Activated CD4-positive, CD25-positive, alpha-beta regulatory T cell treated with anti-CD3 and anti-CD28 coated beads, Interleukin-2, amount 50 U/mL, for 24 hours (primary cell): ENCODE results near the gene BORCS5.
A peak's percentile ranks its signal among the peaks of the same experiment; 100 is the strongest.
"Not testable (repeated sequence)": the region's sequence is repeated elsewhere in the genome, so short reads cannot be mapped to it uniquely, and the experiment has no call there.

ENCODE experiments used
- ATAC-seq, 2 donors: fragments of 150-1000 bp; cut with Tn5 transposase; one replicate each; pipeline ENCODE4 v1.10.0; 2021; ENCODE audit warnings: mild to moderate bottlenecking in 1 of 2, moderate library complexity in 1 of 2

Gene BORCS5

DNA sequence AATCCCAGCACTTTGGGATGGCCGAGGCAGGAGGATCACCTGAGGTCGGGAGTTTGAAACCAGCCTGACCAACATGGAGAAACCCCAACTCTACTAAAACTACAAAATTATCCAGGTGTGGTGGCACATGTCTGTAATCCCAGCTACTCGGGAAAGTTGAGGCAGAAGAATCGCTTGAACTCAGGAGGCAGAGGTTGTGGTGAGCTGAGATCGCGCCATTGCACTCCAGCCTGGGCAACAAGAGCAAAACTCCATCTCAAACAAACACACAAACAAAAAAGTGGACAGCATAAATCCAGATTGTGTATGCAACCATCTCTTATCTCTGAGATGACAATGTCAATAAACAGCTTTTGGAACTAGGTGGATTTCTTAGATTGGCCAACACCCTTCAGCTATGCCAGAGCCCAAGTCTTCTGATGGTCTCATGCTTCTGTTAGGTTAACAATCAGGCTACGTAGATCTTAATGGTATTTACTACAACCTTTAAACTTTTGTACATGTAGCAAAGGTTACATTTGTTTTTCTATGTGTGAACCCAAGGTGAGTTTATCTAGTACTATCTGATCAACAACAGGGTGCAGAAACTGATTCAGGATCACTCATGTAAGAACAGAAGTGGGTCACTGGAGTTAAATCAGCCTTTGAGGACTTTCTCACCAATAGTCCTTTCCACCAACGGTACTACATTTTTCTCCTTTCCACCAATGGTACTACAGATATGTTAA, 132.1 kb downstream of the BORCS5 start:
- peak; percentile 75 to 77 for ATAC-seq

DNA sequence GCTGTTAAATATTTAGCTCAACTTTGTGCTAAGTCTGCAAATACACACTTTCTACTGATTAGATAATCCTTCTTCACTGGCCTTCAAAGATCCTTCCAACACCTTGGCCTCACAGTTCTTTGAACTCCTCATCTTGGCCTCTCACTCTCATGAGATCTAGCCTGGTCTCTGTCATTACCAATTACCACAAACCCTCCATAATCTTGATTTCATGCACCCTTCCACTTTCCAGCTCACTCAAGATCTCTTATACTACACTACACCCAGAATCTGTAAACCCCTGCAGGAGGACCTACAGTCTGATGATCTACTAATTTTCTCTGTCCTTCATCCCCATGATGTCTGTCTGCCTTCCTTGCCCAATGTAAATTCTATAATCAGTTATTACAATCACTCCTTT, 134.7 kb downstream of the BORCS5 start:
- peak; percentile 51 to 54 for ATAC-seq

DNA sequence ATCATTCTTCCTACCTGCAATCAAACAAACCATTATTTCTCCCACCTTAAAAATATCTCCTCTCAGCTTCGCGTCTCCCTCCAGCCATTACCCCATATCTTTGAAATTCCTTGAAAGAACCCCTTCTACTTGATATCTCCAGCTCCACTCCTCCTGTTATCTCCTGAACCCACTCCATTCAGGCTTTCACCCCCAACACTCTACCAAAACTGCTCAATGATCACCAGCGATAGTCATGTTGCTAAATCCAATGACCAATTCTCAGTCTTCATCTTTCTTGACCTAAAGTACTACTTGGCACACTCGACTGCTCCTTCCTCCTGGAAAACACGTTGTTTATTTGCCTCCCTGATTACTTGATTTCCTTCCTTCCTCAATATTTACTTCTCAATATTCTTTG, 135.7 kb downstream of the BORCS5 start:
- ATAC-seq, result no peak

DNA sequence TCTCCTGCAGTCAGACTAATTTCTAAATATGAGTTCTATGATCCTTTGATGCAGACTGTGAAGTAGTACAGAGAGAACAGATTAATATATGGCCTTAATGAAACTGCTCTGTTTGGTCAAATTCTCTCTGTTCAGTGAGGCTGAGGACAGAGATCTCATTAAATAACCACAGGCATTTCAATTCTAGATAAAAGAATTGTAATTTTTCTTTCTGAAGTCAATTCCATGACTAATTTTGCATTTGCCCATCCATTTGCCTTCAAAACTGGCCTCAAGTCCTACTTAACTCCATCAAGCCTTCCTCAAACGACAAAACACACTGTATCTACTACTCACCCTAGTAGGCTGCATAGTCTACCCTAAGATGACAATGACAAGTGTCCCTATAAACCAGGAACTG, 138.7 kb downstream of the BORCS5 start:
- no peak for ATAC-seq

DNA sequence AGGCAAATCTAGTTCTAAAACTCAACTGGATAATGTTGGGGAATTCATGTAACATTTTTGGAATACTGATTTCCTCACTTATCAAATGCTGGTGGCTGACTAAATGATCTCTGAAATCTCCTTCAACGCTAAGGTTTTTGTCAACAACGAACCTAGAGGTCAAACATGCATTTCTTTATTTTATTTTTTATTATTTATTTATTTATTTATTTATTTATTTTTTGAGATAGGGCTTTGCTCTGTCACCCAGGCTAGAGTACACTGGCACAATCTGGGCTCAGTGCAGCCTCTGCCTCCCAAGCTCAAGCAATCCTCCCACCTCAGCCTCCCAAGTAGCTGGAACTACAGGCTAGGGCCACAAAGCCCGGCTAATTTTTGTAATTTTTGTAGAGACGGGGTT, 141.3 kb downstream of the BORCS5 start:
- ATAC-seq, result no peak

DNA sequence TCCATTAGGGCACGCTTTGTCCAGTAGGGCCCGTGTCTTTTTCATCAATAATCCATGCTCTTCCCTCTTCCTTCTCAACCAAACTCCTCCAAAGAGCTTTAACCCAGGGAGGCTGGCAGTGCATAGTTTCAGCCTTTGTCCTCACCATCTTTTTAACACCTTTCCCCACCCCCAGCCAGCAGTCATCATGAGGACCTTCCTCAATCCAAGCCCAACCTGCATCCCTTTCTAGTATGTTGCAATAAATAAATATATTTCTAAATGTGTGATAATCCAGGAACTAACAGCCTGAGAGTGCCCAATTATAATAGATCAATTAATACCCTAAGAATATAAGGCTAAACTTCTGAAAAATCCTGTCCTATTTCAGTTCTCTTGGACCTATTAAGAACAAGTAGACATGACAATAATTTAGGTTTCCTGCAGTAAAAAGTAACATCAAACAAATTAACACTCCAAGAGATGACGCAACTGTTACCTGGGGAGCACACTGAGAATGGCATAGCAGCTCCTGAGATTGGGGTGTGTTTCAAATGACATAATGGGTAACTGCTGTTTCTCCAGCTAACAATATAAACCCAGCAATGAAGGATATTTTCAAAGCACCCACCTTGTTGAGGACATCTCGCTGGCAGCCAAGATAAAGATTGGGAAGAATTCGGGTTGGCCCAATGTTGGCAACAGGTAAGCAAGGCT, 143.2 kb downstream of the BORCS5 start:
- no peak for ATAC-seq

DNA sequence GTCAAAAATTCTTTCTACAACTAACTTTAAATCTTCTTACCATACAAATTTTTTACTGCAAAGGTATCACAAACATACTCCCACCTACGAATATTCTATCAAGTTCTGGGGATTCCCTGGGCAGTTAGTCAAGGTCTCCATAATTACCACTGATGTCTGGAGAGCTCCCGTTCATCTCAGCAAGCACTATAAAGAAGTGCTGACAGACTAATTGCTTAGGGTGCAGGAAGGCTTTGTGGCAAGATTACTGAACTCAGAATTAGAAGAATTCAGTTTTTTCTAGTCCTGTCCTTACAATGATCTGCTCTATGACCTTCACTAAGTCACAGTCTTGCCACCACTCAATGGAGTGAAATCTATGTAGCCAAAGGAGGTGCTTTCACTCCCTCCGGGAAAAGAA, 144.2 kb downstream of the BORCS5 start:
- ATAC-seq, result peak; percentile 18 to 22

DNA sequence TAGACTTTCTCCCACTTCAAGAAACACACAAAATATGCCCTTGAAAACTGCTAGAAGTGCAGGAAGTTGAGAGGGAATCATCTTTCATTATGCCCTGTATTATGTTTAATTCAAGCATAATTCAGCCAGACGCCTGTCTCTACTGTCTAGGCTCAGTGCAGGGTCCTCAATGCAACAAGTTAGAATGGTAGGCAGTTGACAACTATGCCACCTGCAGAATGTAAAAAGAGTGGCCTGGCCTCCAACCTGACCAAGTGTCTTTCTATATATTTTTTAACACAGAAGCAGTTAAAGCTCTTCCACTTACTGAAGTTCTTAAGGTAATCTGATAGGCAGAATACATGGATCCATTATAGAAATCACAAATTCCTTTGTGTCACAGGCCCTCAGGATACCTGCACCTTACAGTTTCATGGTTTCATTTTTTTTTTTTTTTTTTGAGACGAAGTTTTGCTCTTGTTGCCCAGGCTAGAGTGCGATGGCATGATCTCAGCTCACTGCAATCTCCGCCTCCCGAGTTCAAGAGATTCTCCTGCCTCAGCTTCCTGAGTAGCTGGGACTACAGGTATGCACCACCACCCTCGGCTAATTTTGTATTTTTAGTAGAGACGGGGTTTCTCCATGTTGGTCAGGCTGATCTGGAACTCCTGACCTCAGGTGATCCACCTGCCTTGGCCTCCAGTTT, 145.4 kb downstream of the BORCS5 start:
- ATAC-seq, result not testable (repeated sequence)

DNA sequence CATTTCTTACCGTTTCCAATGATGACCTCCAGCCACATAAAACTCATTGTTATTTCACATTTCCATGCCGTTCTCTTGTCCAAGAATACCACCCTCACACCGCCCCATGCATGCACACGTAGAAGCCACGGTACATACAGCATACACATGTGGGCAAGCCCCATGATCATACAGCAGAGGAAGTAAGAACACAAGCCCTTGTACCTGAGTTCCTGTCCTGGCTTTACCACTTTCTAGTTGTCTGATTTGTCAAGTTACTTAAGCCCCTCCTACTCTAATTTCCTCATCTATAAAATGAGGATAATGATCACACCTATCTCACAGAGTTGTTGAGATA, 145.9 kb downstream of the BORCS5 start:
- peak; percentile 14 to 22 for ATAC-seq

DNA sequence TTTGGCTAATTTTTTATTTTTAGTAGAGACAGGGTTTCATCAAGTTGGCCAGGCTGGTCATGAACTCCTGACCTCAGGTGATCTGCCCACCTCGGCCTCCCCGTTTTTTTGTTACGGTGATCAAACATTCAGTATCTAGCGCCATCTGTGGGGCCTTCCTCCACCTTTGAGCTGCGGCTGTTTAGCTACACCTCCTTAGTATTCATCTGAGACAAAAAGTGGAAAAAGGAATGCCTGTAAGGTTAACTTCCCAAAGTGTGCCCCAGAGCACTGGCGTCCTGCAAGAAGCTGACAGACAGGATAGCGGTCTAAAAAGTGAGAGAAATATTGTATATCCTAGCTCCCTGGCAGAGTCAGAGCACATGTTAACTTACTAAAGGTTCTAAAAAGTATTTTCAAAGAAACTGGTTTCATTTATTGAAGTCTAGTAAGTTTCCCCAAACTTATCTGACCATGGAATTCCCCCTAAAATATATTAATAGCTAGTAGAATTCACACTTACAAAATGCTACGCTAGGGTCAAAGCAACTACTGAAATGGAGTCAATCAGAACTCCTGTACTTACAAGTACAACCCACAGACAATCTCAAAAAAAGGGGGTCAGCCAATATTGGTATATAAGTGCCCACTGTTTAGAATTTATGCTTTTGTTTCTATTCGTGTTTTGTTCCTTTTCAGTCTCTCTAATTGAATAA, 146.7 kb downstream of the BORCS5 start:
- ATAC-seq, result peak; percentile 19 to 50

DNA sequence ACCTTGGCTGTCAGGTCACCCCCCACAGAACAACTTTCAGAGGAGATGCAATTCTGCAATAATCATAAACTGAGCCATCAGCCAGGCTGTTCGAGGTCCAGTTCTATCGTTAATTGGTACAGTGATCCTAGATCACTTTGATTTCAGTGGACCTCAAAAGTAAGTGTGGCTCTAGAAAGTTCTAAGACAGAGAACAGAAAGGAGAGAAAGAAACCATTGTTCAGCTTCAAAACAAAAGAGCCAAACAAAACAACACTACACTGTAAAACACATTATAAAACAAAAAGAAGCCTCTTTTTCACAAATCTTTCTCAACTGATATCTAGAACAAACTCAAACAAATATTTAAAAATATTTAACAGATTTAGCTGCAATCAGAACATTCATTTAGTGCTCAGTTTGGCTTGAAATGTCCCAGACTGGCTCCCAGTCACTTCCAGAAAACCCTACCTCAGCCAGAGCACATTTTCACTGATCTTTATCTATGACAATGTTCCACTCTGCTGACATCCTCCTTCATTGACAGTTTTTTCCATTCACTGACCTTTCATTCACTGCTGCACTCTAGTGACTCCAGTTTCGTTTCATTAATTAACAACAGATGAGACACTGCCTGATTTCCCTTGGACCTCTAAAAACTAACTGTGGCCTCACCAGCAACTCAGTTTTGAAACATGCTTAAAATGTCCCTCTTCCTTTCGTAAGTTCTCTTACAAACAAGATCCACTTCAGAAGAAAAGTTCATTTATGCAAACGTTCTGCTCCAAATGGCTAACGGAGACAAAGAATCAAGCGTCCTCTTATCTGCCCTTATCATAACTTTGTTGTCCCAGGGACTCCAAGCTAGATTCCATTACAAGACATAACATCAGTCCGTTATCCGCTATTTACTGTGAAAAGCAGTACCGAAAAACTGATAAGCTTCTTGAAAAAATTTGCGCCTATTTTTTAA, 148.9 kb downstream of the BORCS5 start:
- peak; percentile 74 to 77 for ATAC-seq

DNA sequence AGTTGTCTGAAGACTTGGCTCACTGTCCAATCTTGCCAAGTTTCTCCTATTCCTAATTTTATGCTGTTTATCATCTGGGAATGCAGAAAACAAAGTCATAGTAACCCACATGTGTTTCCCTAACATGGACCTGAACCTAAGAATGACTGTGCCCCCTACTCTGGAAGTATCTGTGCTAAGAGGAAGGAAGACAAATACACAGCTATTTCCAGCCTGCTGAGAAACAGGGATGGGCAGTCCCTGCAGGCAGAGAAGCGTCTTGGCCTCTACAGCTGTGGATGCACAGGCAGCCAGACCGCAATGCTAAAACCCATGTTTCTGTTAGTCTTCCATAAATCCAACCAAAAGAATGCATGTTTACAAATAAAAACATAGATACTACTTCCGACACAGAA, 149.6 kb downstream of the BORCS5 start:
- ATAC-seq, result no peak

DNA sequence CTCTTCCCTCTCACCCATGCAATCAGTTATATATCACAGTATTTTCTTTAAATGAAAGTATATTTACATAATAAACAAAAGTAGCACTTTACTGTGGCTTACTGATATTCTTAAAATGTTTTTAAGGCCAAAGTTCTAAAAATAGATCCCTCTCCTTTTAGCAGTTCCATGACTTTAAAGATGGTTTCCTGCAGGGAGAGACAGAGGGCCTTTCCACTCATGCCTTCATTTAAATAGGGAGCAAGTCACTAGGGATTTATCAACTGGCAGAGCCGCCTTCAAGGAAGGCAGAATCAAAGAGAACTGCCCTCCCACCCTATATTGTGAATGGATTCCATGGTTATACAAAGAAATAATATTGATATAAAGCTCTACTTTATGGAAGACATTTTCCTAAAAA, 150.2 kb downstream of the BORCS5 start:
- ATAC-seq, result no peak

DNA sequence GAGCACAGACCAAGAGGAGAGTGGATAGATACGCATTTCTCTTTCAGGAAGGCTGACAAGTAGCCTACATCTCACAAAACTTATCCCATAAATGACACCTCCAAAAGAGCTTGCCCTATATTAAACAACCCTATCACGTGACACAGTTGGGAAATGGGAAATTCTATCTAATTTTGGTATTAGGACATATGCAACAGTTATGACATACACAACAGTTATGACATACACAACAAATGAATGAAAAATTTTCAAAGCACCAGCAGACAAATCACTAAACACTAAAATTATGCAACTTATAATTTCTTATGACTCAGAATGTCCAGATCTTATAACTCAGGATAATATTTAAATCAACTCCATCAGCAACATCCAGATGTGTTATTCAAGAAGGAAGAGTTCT, 151.7 kb downstream of the BORCS5 start:
- no peak for ATAC-seq

DNA sequence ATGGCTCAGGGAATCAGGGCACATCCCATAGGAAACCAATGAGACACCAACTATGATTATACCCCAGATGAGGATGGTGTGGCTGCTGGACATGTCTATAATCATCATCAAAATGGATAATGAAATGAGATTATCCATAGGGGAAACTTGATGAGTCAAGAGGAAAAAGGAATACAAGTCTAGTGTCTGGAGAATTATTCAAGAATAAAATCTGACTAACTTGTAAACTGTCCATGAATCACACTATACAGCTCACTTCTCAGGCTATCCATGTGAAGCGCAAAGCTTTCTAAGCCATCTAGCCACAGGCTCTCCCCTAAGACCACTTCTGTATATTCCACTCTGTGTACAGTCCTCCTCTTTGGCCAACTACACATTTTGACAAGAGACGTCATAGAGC, 153.3 kb downstream of the BORCS5 start:
- no peak for ATAC-seq

DNA sequence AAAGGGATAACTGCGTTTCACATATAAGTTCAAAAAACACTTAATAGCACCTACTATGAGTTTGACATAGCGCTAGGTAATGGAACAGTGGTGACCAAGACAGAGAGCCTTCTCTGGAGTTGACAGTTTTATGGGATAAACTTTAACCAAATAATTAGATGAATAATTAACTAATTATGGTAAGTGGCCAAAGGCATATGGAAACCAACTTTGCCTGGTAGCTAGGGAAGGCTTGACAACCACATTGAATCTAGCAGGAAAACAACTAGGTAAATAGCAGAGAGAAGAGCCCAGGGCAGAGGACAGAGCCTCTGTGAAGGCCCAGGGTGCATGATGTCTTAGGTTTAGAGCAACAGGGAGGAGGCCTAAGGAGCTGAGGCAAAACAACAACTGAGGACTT, 153.7 kb downstream of the BORCS5 start:
- no peak for ATAC-seq

DNA sequence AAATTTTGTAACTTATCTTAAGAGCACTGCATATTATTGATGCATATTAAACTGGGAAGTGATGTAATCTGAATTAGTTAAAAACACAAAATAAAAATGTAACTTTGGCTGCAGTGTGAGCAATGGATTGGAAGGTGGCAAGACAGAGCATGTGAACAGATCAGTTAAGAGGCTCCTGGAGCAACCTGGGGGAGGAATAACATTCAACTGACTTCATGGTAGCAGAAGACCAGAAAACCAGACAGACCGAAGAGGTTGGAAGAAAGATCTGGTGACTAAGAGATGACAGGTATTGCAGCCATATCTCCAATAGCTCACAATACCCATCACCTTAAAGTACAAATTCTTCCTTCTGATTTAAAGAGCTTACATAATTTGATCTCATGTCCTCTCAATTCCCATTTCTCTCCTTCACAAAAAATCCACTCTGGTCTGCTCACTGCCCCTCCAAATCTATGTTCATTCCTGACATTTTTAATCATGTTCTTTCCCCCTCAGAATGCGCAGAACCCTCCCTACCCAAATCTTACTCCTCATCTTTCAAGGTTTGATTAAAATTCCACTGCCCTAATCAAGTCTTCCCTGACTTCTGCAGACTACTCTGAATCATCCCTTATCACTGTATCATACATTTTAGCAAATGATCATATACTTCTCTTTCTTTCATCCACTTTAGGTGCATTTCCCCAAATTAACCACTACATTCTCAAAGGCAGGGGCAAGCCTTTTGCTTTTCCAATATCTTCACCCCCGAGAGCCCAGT, 154.3 kb downstream of the BORCS5 start:
- peak in 1 of 2 donors; percentile 11 for ATAC-seq

DNA sequence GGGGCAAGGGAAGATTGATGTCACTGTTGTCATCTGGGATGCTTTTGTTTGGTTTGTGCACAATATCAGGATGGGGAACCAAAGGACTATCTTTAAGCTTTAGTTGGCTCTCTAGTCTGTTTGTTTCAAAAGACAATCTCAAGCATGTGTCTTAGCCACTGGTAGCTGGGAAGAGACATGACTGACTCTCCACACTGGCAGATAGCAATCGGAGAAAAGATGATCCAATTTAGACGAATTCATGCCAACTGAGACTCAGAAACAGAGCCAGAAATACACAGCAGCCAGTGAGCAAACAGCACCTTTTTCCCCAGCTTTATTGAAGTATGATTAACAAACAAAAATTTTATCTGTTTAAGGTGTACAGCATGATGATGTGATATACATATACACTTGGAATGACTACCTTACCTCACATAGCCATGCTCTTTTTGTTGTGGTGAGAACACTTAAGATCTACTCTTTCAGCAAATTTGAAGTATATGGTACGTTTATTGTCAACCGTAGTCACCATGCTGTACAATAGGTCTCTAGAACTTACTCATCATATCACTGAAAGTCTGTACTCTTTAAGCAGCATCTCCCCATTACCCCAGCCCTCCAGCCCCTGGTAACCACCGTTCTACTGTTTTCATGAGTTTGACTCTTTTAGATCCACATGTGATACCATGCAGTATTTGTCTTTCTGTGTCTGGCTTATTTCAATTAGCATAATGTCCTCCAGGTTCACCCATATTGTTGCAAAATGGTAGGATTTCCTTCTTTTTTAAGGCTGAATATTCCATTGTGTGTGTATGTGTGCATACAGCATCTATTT, 155.2 kb downstream of the BORCS5 start:
- peak; percentile 94 to 96 for ATAC-seq

DNA sequence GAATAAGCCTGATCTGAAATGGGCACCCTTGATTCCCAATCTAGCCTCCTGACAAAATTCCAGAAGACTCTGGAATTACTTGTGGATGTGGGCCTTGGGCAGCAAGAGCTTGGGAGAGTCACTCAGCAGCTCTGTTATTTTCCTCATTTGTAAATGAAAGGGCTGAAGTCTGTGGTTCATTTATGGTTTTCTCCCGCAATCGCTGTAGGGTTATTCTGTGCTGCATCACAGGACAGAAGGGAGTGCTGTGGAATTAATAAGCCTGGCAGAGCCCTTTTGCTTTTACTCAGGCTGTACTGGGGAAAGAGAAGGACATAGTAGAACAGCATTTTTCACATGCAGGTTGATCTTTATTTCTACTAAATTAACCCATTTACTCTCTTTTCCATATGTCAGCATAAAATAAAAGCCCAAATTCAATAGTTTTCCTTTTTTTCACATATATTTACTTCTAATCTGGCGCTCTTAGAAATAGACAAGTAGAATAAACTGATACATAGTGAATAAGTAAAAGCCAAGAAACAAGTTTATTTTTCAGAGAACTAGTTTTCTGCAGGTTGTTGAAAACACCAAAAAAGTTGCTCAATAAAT, 156.6 kb downstream of the BORCS5 start:
- no peak for ATAC-seq

DNA sequence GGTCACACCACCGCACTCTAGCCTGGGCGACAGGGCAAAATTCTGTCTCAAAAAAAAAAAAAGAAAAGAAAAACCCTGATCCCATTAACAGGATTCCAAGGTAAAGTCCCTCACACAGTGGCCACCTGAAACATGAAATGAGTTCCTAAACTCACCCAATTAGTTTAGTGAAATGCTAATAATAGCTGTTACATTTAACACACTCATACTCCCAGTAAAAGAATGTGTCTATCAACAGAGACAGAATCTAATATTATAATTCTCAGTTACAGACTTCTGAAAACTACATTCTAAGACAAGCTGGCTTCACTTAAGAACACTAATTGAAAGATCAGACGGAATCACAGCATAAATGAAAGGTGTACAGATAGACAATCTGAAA, 161.6 kb downstream of the BORCS5 start:
- no peak for ATAC-seq
